PC-9 (cell line): ENCODE results near the gene ZC2HC1B. TPM values are rescaled to one million over a fixed set of nuclear protein-coding genes. Genes with fewer than 3 reads are reported as not detected.

Source experiments
- BruUV-seq: library from RNA; stranded (reverse); fragments of 400-500 nt; replicated peaks from 2 replicates; lab custom pipeline; 2021; lab: Mats Ljungman, UMichigan
- CTCF ChIA-PET: fragments of 300-600 bp; sonication (Branson Sonifier 250); formaldehyde crosslinking; loops from one replicate; lab custom pipeline; 2022; ENCODE audit warnings: antibody characterized with exemption; lab: Charles Lee
- POLR2A ChIA-PET: fragments of 300-600 bp; sonication (Branson Sonifier 250); formaldehyde crosslinking; loops from one replicate; lab custom pipeline; 2022; ENCODE audit warnings: antibody characterized with exemption; ENCODE audit not compliant: unreplicated experiment; lab: Charles Lee
- DNase-seq, 2 experiments: peaks; one replicate each; pipeline versions ENCODE4 v3.0.0 to v3.0.0-alpha.2; 2015 to 2022; ENCODE audit warnings: mixed read lengths in 1 of 2
- H2AFZ ChIP-seq: fragments of 200-600 bp; sonication (generic); 2 replicates; pipeline ENCODE4 v1.8.1; 2017; ENCODE audit warnings: antibody characterized with exemption
- H3F3A ChIP-seq: fragments of 200-600 bp; sonication (generic); 2 replicates; pipeline ENCODE4 v1.8.1; 2017; ENCODE audit warnings: antibody characterized with exemption, mild to moderate bottlenecking, low read depth; ENCODE audit not compliant: insufficient read depth
- H3K27ac ChIP-seq: fragments of 200-600 bp; sonication (generic); 2 replicates; pipeline ENCODE4 v1.6.1; 2016; ENCODE audit warnings: mixed run types
- H3K27me3 ChIP-seq: fragments of 200-600 bp; sonication (generic); 2 replicates; pipeline ENCODE4 v1.6.1; 2016; ENCODE audit warnings: low read depth, mixed run types; ENCODE audit not compliant: insufficient read depth
- H3K36me3 ChIP-seq: fragments of 200-600 bp; sonication (generic); 2 replicates; pipeline ENCODE4 v1.6.1; 2016; ENCODE audit warnings: low read depth, mixed run types
- H3K4me1 ChIP-seq: fragments of 200-600 bp; sonication (generic); replicated peaks from 2 replicates; pipeline ENCODE4 v1.6.1; 2016; ENCODE audit warnings: mixed run types; ENCODE audit not compliant: insufficient read depth
- H3K4me2 ChIP-seq: fragments of 200-600 bp; sonication (generic); 2 replicates; pipeline ENCODE4 v1.6.1; 2017; ENCODE audit warnings: mixed run types
- H3K4me3 ChIP-seq: fragments of 200-600 bp; sonication (generic); 2 replicates; pipeline ENCODE4 v1.6.1; 2016; ENCODE audit warnings: mixed run types
- H3K79me2 ChIP-seq: fragments of 200-600 bp; sonication (generic); 2 replicates; pipeline ENCODE4 v1.6.1; 2017; ENCODE audit warnings: low read depth, mixed run types
- H3K9me2 ChIP-seq: fragments of 200-600 bp; sonication (generic); 2 replicates; pipeline ENCODE4 v1.8.1; 2017; ENCODE audit warnings: mild to moderate bottlenecking; ENCODE audit not compliant: insufficient read depth
- H3K9me3 ChIP-seq: fragments of 200-600 bp; sonication (generic); 2 replicates; pipeline ENCODE4 v1.8.1; 2016; ENCODE audit warnings: low read depth; ENCODE audit not compliant: insufficient read depth
- H4K20me1 ChIP-seq: fragments of 200-600 bp; sonication (generic); 2 replicates; pipeline ENCODE4 v1.8.1; 2017; ENCODE audit not compliant: insufficient read depth
- EZH2 ChIP-seq: fragments of 200-600 bp; sonication (generic); IDR thresholded peaks from 2 replicates; pipeline ENCODE4 v1.8.0; 2017; ENCODE audit warnings: antibody characterized with exemption, low read depth
- intact Hi-C: fragments of 100-400 bp; cut with micrococcal nuclease; formaldehyde crosslinking; loops from one replicate; pipeline ENCODE4 v1.10.0; 2022; ENCODE audit not compliant: unreplicated experiment
- total RNA-seq: library from RNA; stranded (reverse); gene quantifications from 2 replicates; pipeline ENCODE4 v1.2.3, GENCODE V29; 2021
- TF ChIP-seq, protein P1 (sequence below): fragments of 200-600 bp; sonication (generic); conservative IDR thresholded peaks from 2 replicates; pipeline ENCODE4 v1.6.1; 2017; ENCODE audit warnings: mixed run types, antibody characterized with exemption, mild to moderate bottlenecking, moderate library complexity

Gene ZC2HC1B
- total RNA-seq, 1 experiment from 2014 or later, result not detected

DNA sequence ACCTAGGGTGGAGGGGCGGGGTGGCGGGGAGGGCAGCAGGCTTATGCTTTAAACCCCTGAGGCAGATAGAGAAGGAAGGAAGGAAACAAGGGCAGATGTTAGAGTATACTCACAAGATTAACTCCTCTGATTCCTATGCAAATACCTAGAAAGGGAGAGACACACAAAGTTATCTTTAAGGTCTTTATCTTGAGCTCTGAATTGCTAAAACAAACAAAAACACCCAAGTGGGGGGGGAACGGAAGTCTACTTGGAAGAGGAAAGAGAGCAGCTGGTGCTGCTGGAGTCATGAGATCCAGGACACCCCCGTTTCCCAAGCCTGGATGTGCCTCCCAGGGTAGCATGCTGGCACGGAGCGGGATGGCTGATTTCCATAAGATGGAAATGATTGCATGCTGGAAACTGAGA lies 100.4 kb downstream of the ZC2HC1B start:
- ChIA-PET CTCF (no interaction called here), POLR2A (no interaction called here)
- Histone ChIP-seq H2AFZ (no peak overlapping the region), H3K79me2 (no peaks in the 10 kb centered on the region), H4K20me1 (no peaks in the 10 kb centered on the region), H3K4me3 (no peak overlapping the region), H3K4me1 (peaks cover 18% of the 10 kb centered on the region), H3K27me3 (no peaks in the 10 kb centered on the region), H3K9me2 (no peaks in the 10 kb centered on the region), H3F3A (peaks cover 6% of the 10 kb centered on the region; the same call in 1 of the 2 replicates), H3K4me2 (no peak overlapping the region), H3K36me3 (no peaks in the 10 kb centered on the region), H3K9me3 (no peaks in the 10 kb centered on the region), H3K27ac (no peak overlapping the region)
- no TSS peak for BruUV-seq
- intact Hi-C loops, result no loop called here
- DNase-seq, result no peak
- no peak for TF ChIP-seq EZH2
- TF ChIP-seq, protein P1, sequence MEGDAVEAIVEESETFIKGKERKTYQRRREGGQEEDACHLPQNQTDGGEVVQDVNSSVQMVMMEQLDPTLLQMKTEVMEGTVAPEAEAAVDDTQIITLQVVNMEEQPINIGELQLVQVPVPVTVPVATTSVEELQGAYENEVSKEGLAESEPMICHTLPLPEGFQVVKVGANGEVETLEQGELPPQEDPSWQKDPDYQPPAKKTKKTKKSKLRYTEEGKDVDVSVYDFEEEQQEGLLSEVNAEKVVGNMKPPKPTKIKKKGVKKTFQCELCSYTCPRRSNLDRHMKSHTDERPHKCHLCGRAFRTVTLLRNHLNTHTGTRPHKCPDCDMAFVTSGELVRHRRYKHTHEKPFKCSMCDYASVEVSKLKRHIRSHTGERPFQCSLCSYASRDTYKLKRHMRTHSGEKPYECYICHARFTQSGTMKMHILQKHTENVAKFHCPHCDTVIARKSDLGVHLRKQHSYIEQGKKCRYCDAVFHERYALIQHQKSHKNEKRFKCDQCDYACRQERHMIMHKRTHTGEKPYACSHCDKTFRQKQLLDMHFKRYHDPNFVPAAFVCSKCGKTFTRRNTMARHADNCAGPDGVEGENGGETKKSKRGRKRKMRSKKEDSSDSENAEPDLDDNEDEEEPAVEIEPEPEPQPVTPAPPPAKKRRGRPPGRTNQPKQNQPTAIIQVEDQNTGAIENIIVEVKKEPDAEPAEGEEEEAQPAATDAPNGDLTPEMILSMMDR, result no peak

DNA sequence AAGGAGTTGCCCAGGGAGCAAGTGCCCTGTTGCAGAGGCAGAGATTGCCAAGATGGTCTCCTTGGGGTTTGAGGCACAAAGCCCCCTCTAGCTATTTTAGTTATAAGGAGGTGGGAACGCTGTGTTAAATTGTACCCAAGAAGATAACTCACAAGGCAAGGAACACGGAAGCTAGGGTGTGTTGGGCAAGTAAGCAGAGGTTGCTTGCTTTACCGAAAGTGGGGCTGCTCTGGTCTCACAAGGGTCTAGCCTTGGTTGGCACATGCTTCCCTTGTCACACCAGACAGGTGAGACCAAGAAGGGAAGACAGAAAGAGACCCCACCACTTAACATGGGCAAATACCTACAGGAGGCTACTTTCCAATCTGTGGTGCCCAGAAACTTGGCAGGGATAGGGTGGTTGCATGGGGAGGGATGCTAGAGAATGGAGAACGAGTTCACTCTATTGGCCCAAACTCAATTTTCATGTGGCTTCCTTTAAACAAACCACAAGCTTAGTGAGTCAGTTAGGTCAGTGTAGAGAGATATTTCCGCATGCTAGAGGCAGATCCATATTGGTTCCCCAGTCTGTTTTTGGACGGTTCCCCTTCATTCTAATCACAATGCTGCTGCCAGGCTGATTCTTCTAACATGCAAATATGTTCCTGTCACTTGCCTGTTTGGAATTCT lies 101.4 kb downstream of the ZC2HC1B start:
- ChIA-PET CTCF (no interaction called here), POLR2A (no interaction called here)
- intact Hi-C loops, result no loop called here

DNA sequence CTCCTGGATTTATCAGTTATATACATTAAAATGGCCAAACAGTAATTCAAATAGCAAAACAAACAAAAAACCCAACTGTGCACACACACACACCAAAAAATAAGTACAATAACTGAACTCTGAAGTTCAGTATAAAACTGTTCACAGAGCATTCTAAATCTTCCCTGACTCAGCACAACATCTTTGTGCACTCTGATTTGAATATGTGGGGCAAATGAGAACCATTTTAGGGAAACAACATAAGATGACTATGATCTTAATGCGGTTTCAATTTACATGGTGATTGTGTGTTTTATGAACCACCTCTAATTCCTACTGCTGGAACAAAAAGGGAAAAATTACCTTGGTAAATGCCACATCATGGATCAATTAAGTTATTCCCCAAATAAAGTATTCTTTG lies 102.0 kb downstream of the ZC2HC1B start:
- H3K36me3 ChIP-seq, result no peaks in the 10 kb centered on the region
- no peaks in the 10 kb centered on the region for H3K9me3 ChIP-seq
- peaks cover 6% of the 10 kb centered on the region; the same call in 1 of the 2 replicates for H3F3A ChIP-seq
- H4K20me1 ChIP-seq, result no peaks in the 10 kb centered on the region
- no TSS peak for BruUV-seq
- no peak overlapping the region for H3K4me2 ChIP-seq
- intact Hi-C loops, result no loop called here
- POLR2A ChIA-PET, result no interaction called here
- H3K4me1 ChIP-seq, result peaks cover 18% of the 10 kb centered on the region
- H3K9me2 ChIP-seq, result no peaks in the 10 kb centered on the region
- H3K27ac ChIP-seq, result no peak overlapping the region
- TF ChIP-seq, protein P1, result no peak
- TF ChIP-seq EZH2, result no peak
- no peaks in the 10 kb centered on the region for H3K79me2 ChIP-seq
- no peaks in the 10 kb centered on the region for H3K27me3 ChIP-seq
- no peak overlapping the region for H3K4me3 ChIP-seq
- DNase-seq, result no peak
- no peak overlapping the region for H2AFZ ChIP-seq
- CTCF ChIA-PET, result no interaction called here

More for the DNA sequence above, 101.4 kb downstream of the ZC2HC1B start:
- H3K36me3 ChIP-seq, result no peaks in the 10 kb centered on the region
- peaks cover 6% of the 10 kb centered on the region; the same call in 1 of the 2 replicates for H3F3A ChIP-seq
- DNase-seq, result no peak
- TF ChIP-seq EZH2, result no peak
- TF ChIP-seq, protein P1, result no peak
- no peak overlapping the region for H3K27ac ChIP-seq
- no peak overlapping the region for H3K4me3 ChIP-seq
- no peaks in the 10 kb centered on the region for H3K9me3 ChIP-seq
- no peaks in the 10 kb centered on the region for H3K79me2 ChIP-seq
- H2AFZ ChIP-seq, result no peak overlapping the region
- H4K20me1 ChIP-seq, result no peaks in the 10 kb centered on the region
- BruUV-seq, result no TSS peak
- peaks cover 18% of the 10 kb centered on the region for H3K4me1 ChIP-seq
- H3K27me3 ChIP-seq, result no peaks in the 10 kb centered on the region
- H3K9me2 ChIP-seq, result no peaks in the 10 kb centered on the region
- H3K4me2 ChIP-seq, result no peak overlapping the region
